Adrenal gland (tissue), 5 donors: ENCODE data around the gene DIO2.

Experiments used
- POLR2A ChIP-seq, 2 donors: fragments of 450-650 bp; IDR thresholded peaks; one replicate each; pipeline ENCODE4 v1.6.1; 2017; ENCODE audit warnings: antibody characterized with exemption in 2 of 2, mild to moderate bottlenecking in 2 of 2, moderate library complexity in 1 of 2
- TF ChIP-seq, protein P1 (sequence below), 6 experiments: fragments of 450-650 bp in 4 of 6; fragments of 200-600 bp in 2 of 6; sonication (generic) in 1 of 6; IDR thresholded peaks; 1 replicate in 5 of 6; 2 replicates in 1 of 6; pipeline versions ENCODE4 v1.5.1 to v1.8.0; 2016 to 2021; ENCODE audit warnings: antibody characterized with exemption in 6 of 6, mild to moderate bottlenecking in 2 of 6, moderate library complexity in 1 of 6
- donor health status: DM: no; HTN: no; CAD: no.

DNA sequence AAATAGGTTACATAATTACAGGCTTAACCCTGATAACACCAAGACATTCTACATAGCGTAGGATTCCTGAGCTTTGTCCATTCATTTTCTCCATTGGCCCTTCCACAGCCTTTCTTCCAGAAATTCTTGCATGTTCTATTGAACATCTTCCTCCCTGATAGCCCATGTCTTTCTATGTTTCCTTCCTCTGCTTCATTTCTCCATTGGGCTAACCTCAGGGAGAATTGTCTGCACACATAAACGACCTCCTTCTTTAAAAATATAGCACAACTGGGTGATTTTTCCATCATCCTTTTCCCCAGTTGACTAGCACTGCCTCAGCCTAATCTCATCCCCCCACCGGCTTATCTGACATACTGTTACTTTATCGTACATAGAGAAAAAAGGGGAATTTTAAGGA is 11.2 kb downstream of the DIO2 start:
- TF ChIP-seq, protein P1, sequence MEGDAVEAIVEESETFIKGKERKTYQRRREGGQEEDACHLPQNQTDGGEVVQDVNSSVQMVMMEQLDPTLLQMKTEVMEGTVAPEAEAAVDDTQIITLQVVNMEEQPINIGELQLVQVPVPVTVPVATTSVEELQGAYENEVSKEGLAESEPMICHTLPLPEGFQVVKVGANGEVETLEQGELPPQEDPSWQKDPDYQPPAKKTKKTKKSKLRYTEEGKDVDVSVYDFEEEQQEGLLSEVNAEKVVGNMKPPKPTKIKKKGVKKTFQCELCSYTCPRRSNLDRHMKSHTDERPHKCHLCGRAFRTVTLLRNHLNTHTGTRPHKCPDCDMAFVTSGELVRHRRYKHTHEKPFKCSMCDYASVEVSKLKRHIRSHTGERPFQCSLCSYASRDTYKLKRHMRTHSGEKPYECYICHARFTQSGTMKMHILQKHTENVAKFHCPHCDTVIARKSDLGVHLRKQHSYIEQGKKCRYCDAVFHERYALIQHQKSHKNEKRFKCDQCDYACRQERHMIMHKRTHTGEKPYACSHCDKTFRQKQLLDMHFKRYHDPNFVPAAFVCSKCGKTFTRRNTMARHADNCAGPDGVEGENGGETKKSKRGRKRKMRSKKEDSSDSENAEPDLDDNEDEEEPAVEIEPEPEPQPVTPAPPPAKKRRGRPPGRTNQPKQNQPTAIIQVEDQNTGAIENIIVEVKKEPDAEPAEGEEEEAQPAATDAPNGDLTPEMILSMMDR (IDR thresholded peaks at IDR 0.05), result no peak
- no peak for TF ChIP-seq POLR2A (IDR thresholded peaks at IDR 0.05)
